HG03565 (cell line): Measurements from ENCODE around the gene MYL3.
"Not testable (repeated sequence)": the region's sequence is repeated elsewhere in the genome, so short reads cannot be mapped to it uniquely, and the experiment has no call there.

Experiments
- ATAC-seq: cut with Tn5 transposase; IDR thresholded peaks from one replicate; pipeline ENCODE4 v1.9.1; 2021; ENCODE audit warnings: mild to moderate bottlenecking, moderate library complexity; ENCODE audit not compliant: unreplicated experiment

The MYL3 gene

DNA sequence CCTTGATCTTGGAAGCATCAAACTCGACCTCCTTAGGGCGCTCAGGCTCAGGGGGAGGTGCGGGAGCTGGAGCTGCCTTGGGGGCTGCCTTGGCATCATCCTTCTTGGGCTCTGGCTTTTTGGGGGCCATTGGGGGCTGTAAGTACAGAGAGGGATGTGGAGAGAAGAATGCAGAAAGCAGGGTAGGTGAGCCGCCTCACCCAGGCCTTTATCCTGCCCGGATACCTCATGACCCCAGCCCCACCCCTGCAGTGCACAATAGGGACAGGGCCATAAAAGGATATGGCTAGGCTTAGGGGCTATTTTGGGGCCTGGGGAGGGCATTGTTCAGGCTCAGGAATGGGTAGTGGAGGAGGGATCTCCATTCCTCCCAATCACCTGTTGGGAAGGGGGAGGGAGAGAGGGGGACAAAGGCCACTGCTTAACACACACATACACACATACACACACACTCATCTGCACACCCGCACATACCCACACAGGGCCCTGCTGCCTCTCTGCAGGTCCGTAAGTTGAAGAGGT, at the start of gene MYL3:
Gene MYL3, minus strand, starts transcription at position 184 of the 522 bp plus-strand sequence. Its CDS starts 54 bp downstream, at position 130.
- no peak for ATAC-seq

GRCh38 chr3:46912986-46913385, 49.7 kb upstream of the MYL3 start:
- no peak for ATAC-seq

GRCh38 chr3:46910914-46911313, 47.7 kb upstream of the MYL3 start:
- ATAC-seq, result not testable (repeated sequence)

GRCh38 chr3:46910166-46910760, 47.0 kb upstream of the MYL3 start:
- ATAC-seq, result no peak

DNA sequence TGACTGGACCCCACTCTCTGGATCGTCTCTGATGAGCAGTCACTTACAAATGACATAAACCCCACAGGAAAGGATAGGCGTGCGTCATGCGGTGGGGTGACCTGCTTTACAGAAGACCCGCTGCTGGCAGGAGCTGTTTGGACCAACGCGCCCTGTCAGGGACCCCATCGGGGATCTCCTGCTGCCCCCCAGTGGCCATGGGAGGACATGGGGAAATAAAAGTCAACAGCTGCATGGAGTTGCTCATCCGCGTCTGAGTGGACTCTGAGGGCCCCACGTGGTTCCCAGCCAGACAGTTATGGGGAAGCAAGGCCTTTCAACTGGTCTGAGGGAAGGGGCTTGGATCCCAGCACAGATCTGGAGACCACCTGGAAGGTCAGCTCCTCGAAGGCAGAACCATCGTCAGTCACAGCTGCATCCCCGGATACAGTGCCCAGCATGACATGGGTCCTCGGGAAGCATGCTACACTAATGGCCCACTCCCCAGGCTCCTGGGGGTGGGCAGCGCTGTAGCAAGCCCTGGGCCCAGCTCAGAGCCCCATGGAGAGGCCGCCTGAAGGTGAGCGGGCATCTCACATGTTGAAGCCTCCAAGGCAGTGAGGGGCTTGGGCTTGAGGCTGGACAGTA, 46.4 kb upstream of the MYL3 start:
- no peak for ATAC-seq

DNA sequence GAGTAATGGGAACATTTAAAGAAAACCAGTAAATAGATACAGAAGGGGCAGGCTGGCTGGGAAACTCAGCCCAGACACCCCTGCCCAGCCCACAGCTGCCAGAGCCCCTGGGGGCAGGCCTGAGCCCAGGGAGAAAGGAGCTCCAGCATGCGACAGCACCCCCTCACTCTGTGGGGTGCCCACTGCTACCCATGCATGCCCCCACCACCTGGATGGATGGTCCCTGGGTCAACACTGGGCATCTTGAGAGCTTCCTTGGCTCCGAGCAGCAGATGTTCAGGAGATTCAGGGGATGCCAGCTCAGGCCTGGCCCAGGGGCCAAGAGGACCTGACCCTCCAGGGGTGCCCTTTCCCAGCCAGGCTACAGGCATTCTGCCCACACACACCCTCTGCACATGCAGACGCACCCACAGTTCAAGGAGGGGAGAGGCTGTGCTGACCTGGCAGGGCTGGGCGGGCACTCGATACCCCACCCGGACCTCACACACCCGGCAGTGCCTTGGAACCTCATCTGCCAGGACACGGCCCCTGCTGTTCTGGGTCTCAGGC, 45.8 kb upstream of the MYL3 start:
- no peak for ATAC-seq

GRCh38 chr3:46908294-46908985, 45.2 kb upstream of the MYL3 start:
- no peak for ATAC-seq

GRCh38 chr3:46907960-46908293, 44.7 kb upstream of the MYL3 start:
- no peak for ATAC-seq

DNA sequence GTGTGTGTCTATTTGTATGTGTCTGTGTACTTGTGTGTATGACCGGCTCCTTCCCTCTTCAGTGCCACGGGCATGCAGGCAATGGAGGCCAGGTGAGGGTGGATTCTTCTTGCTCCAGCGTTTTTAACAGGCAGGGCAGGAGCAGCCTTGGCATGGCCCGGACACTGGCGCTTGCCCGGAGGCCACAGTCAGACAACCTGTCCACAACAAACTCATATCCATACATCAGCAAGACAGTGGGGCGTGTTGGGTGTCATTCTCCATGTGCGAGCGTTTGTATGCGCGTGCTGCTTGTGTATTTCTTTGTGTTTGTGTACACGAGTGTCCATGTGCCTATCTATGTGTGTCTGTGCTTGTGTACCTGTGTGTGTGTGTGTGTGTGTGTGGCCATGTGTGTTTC, 44.0 kb upstream of the MYL3 start:
- no peak for ATAC-seq

DNA sequence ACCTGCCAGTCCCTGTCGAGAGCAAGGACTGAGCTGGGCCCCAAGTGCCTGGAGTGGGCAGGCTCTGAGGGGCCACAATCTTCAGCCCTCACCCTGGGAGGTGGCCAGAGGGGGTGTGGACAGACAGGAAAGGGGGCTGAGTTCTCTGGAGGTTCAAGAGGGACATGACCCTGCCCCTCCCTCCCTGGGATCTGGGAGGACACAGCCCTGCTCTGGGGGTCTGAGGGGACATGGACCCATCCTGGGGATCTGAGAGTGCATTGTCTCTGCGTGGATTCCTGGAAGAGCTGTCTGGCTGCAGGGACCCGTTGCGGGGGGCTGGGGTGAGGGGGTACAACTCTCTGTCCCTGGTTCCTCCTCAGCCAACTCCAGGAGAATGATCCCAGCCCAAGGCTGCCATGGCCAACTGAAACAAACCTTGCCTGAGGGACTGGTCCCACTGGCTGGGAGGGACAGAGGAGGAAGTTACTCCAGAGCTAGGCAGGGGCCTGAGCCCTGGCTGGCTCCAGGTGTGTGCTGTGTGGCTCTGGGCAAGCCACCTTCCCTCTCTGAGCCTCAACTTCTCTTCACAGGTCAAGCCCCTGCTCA, 43.3 kb upstream of the MYL3 start:
- ATAC-seq, result no peak

GRCh38 chr3:46905661-46906451, 42.6 kb upstream of the MYL3 start:
- ATAC-seq, result no peak

GRCh38 chr3:46905213-46905560, 41.9 kb upstream of the MYL3 start:
- ATAC-seq, result no peak

- no peak for ATAC-seq
These were observed 41.3 kb upstream of the MYL3 start for GRCh38 chr3:46904303-46905212.

DNA sequence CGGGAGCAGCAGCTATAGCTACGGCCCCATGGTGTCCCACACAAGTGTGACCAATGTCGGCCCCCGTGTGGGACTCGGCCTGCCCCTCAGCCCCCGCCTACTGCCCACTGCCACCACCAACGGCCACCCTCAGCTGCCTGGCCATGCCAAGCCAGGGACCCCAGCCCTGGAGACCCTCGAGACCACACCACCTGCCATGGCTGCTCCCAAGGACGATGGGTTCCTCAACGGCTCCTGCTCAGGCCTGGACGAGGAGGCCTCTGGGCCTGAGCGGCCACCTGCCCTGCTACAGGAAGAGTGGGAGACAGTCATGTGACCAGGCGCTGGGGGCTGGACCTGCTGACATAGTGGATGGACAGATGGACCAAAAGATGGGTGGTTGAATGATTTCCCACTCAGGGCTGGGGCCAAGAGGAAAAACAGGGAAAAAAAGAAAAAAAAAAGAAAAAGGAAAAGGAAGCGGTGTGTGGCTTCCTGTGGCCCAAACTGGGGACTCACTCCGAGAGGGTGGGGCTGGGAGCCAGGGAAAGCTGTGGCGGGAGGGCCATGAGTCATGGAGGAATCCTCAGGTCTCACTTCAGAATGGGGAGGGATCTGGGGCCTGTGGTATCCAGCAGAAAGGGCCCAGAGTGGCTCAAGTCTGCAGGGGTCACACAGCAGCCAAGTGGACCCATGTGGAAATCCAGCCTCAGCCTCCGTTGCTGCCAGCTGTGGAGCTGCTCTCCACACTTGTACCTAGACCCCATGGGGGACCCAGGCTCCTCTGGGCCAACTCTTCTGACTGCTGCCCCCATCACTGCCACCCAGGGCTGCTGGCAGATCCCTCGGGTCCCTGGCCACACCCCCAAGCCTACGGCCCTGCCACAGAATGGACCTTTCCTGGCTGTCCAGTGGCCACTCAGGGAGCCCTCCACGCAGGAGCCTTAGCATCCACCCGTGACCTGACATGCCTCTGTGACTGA, 40.4 kb upstream of the MYL3 start:
- ATAC-seq, result no peak

DNA sequence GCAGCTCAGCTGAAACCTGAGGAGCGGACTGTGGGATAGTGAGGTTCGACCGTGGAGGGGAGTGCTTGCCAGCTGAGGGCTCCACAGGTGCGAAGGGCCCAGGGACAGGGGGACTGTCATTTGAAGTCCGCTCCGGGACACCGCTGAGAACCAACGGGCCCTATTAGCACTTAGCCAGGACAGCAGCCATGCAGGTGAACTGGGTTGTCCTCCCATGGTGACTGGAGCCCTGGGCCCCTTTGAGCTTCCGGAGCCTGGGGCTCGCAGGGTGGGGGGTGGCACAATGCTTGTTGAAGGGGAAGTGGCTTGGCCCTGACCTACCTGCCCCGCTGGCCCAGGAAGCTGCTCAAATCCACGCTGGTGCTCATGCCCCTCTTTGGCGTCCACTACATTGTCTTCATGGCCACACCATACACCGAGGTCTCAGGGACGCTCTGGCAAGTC, 39.0 kb upstream of the MYL3 start:
- ATAC-seq, result no peak

GRCh38 chr3:46901591-46902187, 38.4 kb upstream of the MYL3 start:
- ATAC-seq, result no peak

DNA sequence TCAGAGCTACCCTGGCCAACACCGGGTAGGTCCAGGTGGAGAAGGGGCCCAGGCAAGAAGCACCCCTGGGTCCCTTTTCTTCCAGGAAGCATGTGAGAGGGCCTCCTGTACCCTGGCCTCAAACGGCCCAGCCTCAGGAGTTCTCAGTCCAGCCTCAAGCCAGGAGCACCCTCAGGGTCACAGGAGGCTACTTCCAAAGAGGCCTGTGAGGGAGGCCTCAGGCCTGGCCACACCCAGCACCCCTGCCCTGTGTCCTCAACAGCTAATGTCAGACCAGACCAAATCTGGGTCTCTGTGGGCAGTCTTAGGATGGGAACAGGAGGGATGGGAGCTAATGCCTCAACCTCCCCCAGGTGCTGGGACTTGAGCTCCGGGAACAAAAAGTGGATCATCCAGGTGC, 37.8 kb upstream of the MYL3 start:
- ATAC-seq, result no peak

GRCh38 chr3:46900356-46900755, 37.1 kb upstream of the MYL3 start:
- ATAC-seq, result no peak
